ENCODE measurements around the gene OR12D3.
"Not testable (repeated sequence)": the region's sequence is repeated elsewhere in the genome, so short reads cannot be mapped to it uniquely, and the experiment has no call there.

Gene OR12D3, protein sequence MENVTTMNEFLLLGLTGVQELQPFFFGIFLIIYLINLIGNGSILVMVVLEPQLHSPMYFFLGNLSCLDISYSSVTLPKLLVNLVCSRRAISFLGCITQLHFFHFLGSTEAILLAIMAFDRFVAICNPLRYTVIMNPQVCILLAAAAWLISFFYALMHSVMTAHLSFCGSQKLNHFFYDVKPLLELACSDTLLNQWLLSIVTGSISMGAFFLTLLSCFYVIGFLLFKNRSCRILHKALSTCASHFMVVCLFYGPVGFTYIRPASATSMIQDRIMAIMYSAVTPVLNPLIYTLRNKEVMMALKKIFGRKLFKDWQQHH

DNA sequence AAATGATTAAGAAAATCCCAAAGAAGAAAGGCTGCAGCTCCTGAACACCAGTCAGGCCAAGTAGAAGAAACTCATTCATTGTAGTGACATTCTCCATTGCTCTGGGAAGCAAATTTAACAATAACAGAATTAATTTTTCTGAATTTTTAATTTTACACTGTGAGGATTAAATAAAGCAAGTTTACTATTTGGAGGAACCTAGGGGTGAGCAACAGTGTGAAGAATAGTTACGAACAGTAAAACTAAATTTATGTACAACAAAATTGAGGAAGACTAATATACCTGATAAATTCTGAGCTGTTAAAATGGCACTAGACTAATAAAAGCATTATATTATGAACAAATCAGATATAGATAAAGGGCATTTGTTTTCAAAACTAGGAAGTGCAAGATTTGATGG lies at the start of gene OR12D3:
OR12D3 (minus strand) TSS at position 101 of the 400 bp plus-strand sequence; CDS start at position 97, 4 bp downstream.
- DNase-seq, result no peak

DNA sequence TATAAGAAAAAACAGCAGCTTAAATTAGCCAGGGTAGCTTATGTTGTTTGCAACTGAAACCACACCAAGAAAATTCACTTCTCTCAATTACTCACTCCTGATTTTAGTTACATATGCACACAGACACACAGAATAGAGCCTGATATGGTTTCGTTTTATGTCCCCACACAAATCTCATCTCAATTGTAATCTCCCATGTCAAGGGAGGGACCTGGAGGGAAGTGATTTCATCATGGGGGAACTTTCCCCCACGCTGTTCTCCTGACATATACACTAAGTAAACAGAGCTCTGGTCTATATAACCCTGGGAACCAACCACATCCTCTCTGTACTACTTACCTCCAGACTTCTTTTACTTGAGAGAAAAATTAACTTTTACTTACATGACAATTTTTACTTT lies 49.5 kb upstream of the OR12D3 start:
- DNase-seq, result no peak

DNA sequence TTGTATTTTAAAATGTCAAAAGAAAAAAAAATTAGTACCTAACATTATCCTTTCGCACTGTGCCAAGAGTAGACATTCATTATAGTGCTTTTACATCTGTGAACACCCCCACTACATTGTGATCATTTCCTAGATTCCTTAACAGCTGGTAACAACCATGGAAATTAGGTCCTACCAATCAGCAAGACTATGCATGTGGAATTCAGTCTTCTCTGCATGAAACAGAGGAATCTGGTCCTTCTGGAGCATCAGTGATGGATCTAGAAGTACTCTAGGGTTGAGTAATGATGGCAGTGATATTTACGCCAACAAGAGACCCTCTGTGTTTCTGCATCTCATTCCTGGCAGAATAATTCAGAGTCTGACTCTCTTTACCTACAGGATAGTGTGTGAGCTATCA lies 49.1 kb upstream of the OR12D3 start:
- no peak for DNase-seq

DNA sequence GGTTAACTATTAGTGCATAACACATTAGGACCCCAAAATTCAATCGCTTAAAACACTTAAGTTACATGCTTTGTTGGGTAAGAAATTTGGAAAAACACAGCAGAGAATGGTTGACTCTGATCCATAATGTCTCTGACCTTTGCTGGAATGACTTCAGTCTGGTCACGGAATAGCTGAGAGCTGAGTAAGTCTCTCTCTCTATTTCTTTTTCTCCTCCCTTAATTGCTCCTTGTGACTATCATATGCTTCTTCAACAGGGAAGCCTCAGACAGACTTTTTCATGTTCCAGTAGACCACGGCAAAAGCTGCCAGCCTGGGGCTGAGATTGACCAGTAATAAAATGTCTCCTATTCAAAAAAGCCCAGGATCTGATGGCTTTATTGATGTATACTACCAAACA lies 44.4 kb upstream of the OR12D3 start:
- no peak for DNase-seq

DNA sequence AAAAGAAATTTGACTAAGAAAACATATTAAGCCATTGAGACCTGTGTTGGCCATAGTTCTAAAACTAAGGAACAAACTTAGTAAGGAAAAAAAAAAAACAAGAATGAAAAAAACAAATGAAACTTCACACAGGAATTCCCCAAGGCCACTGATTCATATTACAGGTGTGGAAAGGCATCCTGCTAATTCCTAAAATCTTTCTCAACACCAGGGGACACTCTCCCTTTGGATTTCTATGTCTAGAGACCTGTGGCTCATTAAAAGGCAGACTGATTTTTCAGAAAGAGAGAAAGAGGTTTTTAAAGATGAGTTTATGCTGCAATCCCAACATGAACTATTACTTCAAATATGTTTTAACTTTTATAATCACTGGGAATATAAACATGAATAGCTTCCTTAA lies 39.5 kb upstream of the OR12D3 start, which contains the start of gene OR12D1:
OR12D1 (plus strand) TSS at position 341 of the 400 bp plus-strand sequence.
- DNase-seq, result no peak

DNA sequence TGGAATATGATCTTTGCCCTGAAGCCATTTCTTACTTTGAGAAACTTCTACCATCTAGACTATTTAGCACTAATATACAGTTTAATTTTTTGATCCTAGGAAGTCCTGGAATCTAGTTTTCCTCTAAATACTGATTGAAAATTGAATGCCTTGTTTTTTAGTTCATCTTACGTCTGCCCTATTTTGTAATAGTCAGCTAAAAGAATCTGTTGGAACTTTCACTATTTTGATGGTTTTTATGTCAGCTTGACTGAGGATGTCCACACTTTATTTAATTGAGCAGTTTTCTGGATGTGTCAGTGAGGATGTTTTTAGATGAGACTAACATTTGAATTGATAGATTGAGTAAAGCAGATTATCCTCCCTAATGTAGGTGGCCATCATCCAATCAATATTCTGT lies 28.7 kb upstream of the OR12D3 start:
- DNase-seq, result no peak

DNA sequence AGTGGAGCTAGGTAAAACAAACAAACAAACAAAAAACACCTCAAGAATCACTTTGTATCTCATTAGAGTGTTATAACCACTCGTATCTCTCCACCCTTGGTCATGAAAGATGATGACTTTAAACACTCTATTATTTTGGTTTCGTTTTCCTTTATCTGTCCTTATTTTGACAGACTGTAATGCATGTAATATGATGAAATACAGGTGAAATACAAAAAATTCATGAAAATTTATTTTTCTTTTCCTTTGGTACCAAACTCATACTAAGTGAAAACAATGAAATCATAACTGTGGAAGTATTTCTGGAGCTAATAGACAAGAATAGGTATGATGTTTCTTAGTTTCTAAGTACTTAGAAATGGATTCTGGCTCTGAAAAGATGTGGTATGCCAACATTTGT lies 24.4 kb upstream of the OR12D3 start:
- no peak for DNase-seq

DNA sequence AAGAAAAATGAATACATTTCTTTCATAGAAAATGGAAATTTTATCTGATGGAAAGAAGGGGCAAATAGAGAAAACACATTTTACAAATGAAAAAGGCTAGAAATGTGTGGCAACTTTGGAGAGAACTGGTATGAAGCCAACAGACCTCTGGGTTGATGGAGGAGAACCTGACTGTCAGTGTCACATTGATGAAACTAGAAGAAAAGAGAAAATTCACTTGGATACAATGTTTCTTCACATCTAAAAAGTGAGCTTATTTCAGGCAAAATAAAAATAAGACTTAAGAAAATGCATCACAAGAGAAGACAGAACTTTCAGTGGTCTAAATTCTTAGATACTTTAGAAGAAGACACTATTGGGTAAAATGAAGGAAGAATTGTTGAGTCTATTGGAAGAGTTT lies 20.2 kb upstream of the OR12D3 start, which contains the start of gene OR12D2:
OR12D2 (plus strand) TSS at position 301 of the 400 bp plus-strand sequence. CDS start 1,069 bp downstream, outside the sequence.
- DNase-seq, result no peak

DNA sequence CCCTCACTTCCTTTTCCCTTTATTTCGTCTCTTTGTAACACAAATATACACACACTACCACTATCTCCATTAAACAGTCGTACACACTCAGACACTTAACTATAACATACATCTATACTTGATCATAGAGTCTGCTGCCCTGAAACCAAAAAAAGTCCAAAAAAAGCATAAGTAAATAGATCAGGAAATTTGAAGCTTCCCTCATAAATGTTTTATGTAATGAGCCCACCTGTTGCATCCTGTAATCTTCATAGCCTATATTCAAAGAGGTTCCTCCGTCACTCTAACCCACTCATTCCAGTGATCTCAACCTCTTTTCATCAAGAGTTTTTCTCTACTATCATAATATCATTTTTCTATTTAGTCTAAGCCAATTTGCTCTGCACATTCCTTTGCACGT lies 13.4 kb upstream of the OR12D3 start:
- no peak for DNase-seq

DNA sequence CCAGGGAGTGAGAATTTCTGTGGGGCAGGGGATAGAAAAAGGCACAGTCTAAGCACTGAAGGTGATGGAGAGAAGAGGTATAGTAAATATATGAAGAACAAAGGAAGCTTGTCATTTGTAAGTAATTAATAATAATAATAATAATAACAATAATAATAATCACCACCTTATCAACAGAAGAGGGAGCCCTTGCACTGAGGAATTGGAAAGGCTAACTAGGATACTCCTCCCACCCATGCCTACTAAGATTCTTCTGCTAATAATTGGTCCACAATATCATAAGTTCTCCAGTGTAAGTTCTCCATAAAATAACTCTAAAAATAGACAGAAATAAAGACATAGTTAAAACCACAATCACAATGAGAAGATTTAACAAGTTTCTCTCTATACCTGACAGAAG lies 912 bp upstream of the OR12D3 start:
- DNase-seq, result no peak

DNA sequence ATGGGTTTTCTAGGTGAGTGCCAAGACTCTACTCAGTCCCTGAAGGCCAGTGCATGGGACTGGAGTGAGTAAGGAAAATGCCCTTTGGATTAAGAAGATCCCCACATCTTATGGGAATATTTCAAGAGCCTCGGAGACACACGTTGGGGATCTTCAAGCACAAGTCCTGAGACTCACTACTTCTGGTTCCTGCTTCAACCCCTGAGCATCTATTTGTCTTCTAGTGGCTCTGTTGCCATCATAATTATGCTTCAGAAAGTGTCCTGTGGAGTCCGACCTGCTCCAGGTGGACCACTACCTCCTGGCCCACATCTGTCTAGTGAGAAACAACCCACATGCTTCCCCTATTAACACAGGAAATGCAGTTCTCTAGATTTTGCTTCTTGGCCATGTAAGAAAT lies 6.3 kb downstream of the OR12D3 start, which contains the start of gene OR5V1:
OR5V1 (minus strand) TSS at position 101 of the 400 bp plus-strand sequence. CDS start 12,670 bp downstream, outside the sequence.
- DNase-seq, result no peak

DNA sequence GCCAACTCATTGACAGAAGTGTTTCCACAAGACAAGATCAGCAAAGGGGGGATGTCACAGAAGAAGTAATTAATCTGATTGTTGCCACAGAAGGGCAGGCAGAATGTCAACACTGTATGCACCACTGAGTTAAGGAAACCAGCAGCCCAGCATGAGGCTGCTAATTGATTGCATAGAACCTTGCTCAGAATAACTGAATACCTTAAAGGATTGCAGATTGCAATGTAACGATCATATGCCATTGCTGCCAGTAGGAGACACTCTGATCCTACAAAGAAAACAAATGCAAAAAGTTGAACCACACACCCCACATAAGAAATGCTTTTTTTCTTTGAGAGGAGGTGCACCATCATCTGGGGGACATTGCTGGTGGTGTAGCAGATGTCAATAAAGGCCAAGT lies 19.5 kb downstream of the OR12D3 start:
- DNase-seq, result no peak

DNA sequence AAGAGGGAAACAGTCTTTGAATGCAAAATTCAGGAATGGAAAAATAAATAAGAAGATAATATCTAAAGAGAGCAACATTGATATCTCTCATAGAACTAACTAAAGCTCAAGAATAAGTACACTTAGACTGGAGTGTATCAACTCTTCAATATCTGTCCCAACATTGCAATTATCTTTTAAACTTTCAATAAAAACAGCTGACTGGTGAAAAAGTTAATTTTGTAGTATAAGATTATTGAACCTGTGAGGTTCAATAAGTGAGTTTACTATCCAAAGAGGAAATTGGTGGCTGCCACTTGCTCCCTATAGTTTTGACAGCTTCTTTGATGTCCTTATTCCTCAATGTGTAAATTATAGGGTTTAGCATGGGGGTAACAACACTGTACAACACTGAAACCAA lies 20.1 kb downstream of the OR12D3 start:
- DNase-seq, result no peak

DNA sequence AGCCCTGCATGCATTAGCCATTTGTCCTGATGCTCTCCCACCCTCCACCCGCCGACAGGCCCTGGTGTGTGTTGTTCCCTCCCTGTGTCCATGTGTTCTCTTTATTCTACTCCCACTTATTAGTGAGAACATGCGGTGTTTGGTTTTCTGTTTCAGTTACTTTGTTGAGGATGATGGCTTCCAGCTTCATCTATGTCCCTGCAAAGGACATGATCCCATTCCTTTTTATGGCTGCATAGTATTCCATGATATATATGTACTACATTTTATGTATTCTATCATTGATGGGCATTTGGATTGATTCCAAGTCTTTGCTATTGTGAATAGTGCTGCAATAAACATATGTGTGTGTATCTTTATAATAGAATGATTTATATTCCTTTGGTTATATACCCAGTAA lies 25.7 kb downstream of the OR12D3 start:
- DNase-seq, result not testable (repeated sequence)

DNA sequence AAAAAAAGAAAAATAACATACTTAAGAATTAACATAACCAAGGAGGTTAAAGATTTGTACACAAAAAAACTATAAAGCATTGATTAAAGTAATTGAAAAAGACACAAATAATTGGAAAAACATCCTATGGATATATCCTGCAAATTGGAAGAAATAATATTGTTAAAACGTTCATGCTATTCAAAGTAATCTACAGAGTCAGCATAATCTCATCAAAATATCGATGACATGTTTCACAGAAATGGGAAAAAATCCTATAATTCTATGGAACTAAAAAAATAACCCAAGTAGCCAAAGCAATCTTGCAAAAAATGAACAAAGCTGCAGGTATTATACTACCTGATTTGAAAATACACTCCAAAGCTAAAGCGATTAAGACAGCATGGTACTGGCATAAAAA lies 29.7 kb downstream of the OR12D3 start:
- no peak for DNase-seq

DNA sequence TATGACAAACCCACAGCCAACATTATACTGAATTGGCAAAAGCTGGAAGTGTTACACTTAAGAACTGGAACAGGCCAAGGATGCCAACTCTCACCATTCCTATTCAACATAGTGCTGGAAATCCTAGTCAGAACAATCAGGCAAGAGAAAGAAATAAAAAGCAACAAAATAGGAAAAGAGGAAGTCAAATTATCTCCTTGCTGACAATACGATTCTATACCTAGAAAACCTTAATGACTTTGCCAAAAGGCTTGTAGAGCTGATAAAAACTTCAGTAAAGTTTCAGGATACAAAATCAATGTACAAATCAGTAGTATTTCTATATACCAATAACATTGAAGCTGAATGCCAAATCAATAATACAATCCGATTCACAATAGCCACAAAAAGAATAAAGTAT lies 38.8 kb downstream of the OR12D3 start:
- no peak for DNase-seq

DNA sequence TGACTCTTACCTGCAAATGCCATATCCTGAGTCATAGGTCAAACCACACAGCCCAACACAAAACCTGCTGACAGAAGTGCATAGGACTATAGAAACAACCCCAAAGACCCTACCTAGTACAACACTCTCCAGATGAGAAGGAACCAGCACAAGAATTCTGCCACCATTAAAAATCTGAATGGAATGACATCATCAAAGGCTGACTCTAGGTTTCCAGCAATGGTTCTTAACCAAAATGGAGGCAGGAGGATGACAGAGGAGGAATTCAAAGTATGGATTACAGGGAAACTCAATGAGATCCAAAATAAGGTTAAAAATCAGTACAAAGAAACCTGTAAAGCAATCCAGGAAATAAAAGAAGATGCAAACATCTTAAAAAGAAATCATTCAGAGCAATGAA lies 42.4 kb downstream of the OR12D3 start:
- no peak for DNase-seq

DNA sequence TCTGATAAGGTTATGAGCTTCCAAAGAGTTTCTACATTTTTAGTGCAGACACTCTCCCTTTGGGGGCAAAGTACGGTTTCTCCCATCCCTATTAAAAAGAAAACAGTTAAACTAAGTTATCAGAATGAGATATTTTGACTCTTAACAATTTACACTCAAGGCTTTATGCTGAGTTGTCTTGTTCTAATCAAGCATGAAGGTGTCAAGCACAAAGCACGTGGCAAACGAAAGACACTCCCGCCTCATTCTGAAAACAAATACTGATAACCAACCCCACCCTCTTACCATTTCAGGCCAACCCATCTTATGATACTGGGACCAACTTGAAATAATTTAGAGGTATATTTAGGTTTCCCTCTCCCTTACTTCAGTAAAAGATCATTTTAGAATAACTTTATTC lies 49.3 kb downstream of the OR12D3 start:
- DNase-seq, result no peak
